CD4-positive, alpha-beta T cell treated with Interleukin-4 for 4 hours (primary cell): ENCODE measurements around the gene SPATA3.

Experiments
- DNase-seq: peaks from one replicate; pipeline ENCODE4 v3.0.0-alpha.2; 2020

SPATA3 gene

GRCh38 chr2:230968921-230969658, 26.8 kb upstream of the SPATA3 start:
- no peak for DNase-seq

- no peak for DNase-seq
Observed at GRCh38 chr2:230969659-230970015, 26.3 kb upstream of the SPATA3 start.

- no peak for DNase-seq
Observed at GRCh38 chr2:230972046-230972445, 23.9 kb upstream of the SPATA3 start.

- DNase-seq, result peak; percentile 91
Observed at GRCh38 chr2:230974096-230974913, 21.6 kb upstream of the SPATA3 start.

GRCh38 chr2:230975927-230976326, 20.0 kb upstream of the SPATA3 start:
- no peak for DNase-seq

GRCh38 chr2:230976671-230977171, 19.2 kb upstream of the SPATA3 start:
- DNase-seq, result no peak

- DNase-seq, result peak; percentile 20
Observed at GRCh38 chr2:230980468-230980867, 15.5 kb upstream of the SPATA3 start.

- peak; percentile 38 for DNase-seq
Observed at GRCh38 chr2:230981704-230982103, 14.2 kb upstream of the SPATA3 start.

GRCh38 chr2:230982126-230982525, 13.8 kb upstream of the SPATA3 start:
- no peak for DNase-seq

GRCh38 chr2:230982528-230982927, 13.4 kb upstream of the SPATA3 start:
- DNase-seq, result no peak

- no peak for DNase-seq
Observed at GRCh38 chr2:230983566-230983965, 12.4 kb upstream of the SPATA3 start.

GRCh38 chr2:230984393-230985220, 11.3 kb upstream of the SPATA3 start:
- peak; percentile 19 for DNase-seq

- no peak for DNase-seq
Observed at GRCh38 chr2:230985519-230986231, 10.2 kb upstream of the SPATA3 start.

- DNase-seq, result no peak
Observed at GRCh38 chr2:230986520-230987136, 9.3 kb upstream of the SPATA3 start.

GRCh38 chr2:230987137-230988020, 8.5 kb upstream of the SPATA3 start:
- peak; percentile 55 for DNase-seq

- DNase-seq, result no peak
Observed at GRCh38 chr2:230989731-230990130, 6.2 kb upstream of the SPATA3 start.

GRCh38 chr2:230990131-230990898, 5.6 kb upstream of the SPATA3 start:
- no peak for DNase-seq

GRCh38 chr2:230990899-230991150, 5.1 kb upstream of the SPATA3 start:
- DNase-seq, result no peak

GRCh38 chr2:230991598-230991997, 4.3 kb upstream of the SPATA3 start:
- no peak for DNase-seq

- no peak for DNase-seq
Observed at GRCh38 chr2:230996661-230997060, 740 bp downstream of the SPATA3 start.

GRCh38 chr2:230998882-230999281, 3.0 kb downstream of the SPATA3 start:
- DNase-seq, result no peak
